Stimulated activated CD8-positive, alpha-beta memory T cell treated with anti-CD3 and anti-CD28 coated beads, Interleukin-15, amount 100 ng/mL, for 48 hours (primary cell): Measurements from ENCODE around the gene TMEM181.
"Not testable (repeated sequence)": the region's sequence is repeated elsewhere in the genome, so short reads cannot be mapped to it uniquely, and the experiment has no call there.

Source experiments
- DNase-seq, 2 donors: peaks; one replicate each; pipeline ENCODE4 v3.0.0-alpha.2; 2020; ENCODE audit warnings: low read depth in 2 of 2

The TMEM181 gene

GRCh38 chr6:158660333-158660754, 100.5 kb downstream of the TMEM181 start:
- no peak for DNase-seq

GRCh38 chr6:158661156-158661685, 101.3 kb downstream of the TMEM181 start:
- no peak for DNase-seq

- DNase-seq: no peak
These were observed 102.7 kb downstream of the TMEM181 start for GRCh38 chr6:158662607-158662953.

- DNase-seq: no peak
These were observed 103.2 kb downstream of the TMEM181 start for GRCh38 chr6:158662954-158663624.

- DNase-seq: no peak
These were observed 103.8 kb downstream of the TMEM181 start for GRCh38 chr6:158663625-158664165.

- DNase-seq: no peak
These were observed 105.4 kb downstream of the TMEM181 start for GRCh38 chr6:158665332-158665731.

GRCh38 chr6:158666628-158667359, 106.9 kb downstream of the TMEM181 start:
- no peak for DNase-seq

- no peak for DNase-seq
These were observed 107.6 kb downstream of the TMEM181 start for GRCh38 chr6:158667360-158667981.

- DNase-seq: no peak
These were observed 108.8 kb downstream of the TMEM181 start for GRCh38 chr6:158668707-158669103.

- no peak for DNase-seq
These were observed 109.5 kb downstream of the TMEM181 start for GRCh38 chr6:158669145-158670035.

GRCh38 chr6:158672119-158672518, 112.2 kb downstream of the TMEM181 start:
- not testable (repeated sequence) for DNase-seq

- DNase-seq: no peak
These were observed 112.8 kb downstream of the TMEM181 start for GRCh38 chr6:158672726-158673125.

GRCh38 chr6:158674342-158675131, 114.6 kb downstream of the TMEM181 start:
- no peak for DNase-seq

- DNase-seq: not testable (repeated sequence)
These were observed 117.2 kb downstream of the TMEM181 start for GRCh38 chr6:158677094-158677493.

- DNase-seq: no peak
These were observed 118.2 kb downstream of the TMEM181 start for GRCh38 chr6:158677906-158678578.

GRCh38 chr6:158680015-158680414, 120.1 kb downstream of the TMEM181 start:
- no peak for DNase-seq

- no peak for DNase-seq
These were observed 120.6 kb downstream of the TMEM181 start for GRCh38 chr6:158680481-158680880.

GRCh38 chr6:158684311-158684710, 124.4 kb downstream of the TMEM181 start:
- DNase-seq: no peak

- DNase-seq: no peak
These were observed 124.9 kb downstream of the TMEM181 start for GRCh38 chr6:158684745-158685324.
